IMR-90 (cell line): ENCODE results near the gene CEMP1.

Experiments
- FOS ChIP-seq: fragments of 150-350 bp; IDR thresholded peaks from 2 replicates; pipeline ENCODE4 v1.6.1; 2016; ENCODE audit warnings: low read depth, low read length
- MAFK ChIP-seq: IDR thresholded peaks from 2 replicates; pipeline ENCODE4 v1.6.1; 2012; ENCODE audit warnings: low read depth, low read length, improper control_type of control experiment
- MXI1 ChIP-seq: IDR thresholded peaks from 2 replicates; pipeline ENCODE4 v1.6.1; 2012; ENCODE audit warnings: low read depth, mild to moderate bottlenecking, low read length, moderate library complexity, borderline replicate concordance
- RAD21 ChIP-seq: IDR thresholded peaks from 2 replicates; pipeline ENCODE4 v1.6.1; 2012; ENCODE audit warnings: low read length, improper control_type of control experiment
- RCOR1 ChIP-seq: IDR thresholded peaks from 2 replicates; pipeline ENCODE4 v1.6.1; 2012; ENCODE audit warnings: mild to moderate bottlenecking, low read length, improper control_type of control experiment; ENCODE audit not compliant: insufficient replicate concordance
- RFX5 ChIP-seq: IDR thresholded peaks from 2 replicates; pipeline ENCODE4 v1.8.0; 2012; ENCODE audit warnings: low read depth, mild to moderate bottlenecking, low read length, moderate library complexity
- SMC3 ChIP-seq: fragments of 150-350 bp; IDR thresholded peaks from 2 replicates; pipeline ENCODE4 v1.6.1; 2016; ENCODE audit warnings: low read depth, mild to moderate bottlenecking, antibody characterized with exemption, low read length, moderate library complexity
- TF ChIP-seq, protein P1 (sequence below): conservative IDR thresholded peaks from 2 replicates; pipeline ENCODE4 v1.5.1; 2012; ENCODE audit warnings: mild to moderate bottlenecking, low read depth, low read length, improper control_type of control experiment

DNA sequence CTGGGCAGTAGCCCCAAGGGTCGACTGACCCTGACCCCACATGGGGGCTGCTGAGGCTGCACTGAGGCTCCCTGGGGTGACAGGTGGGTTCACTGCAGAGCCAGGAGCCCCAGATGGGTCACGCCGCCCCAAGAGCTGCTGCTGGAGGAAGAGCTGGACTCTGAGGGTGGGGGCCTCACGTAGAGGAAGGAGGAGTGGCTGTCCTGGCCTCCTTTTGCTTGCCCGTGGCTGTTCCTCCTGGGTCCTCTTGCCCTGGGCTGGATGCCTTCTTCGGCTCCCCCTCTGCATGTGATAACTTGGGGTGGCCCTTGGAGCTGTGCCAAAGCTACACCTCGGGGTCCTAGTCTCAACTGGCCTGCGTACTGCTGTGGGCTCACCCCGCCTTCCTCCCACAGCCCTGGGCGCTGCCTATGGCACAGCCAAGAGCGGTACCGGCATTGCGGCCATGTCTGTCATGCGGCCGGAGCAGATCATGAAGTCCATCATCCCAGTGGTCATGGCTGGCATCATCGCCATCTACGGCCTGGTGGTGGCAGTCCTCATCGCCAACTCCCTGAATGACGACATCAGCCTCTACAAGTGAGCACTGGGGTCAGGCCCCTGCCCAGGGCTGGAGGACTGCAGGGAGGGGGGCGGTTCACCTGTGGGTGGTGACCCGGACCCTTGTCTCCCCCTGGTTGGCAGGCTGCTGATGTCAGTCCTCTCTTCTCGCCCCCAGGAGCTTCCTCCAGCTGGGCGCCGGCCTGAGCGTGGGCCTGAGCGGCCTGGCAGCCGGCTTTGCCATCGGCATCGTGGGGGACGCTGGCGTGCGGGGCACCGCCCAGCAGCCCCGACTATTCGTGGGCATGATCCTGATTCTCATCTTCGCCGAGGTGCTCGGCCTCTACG is 12.1 kb downstream of the CEMP1 start:
- TF ChIP-seq, protein P1, sequence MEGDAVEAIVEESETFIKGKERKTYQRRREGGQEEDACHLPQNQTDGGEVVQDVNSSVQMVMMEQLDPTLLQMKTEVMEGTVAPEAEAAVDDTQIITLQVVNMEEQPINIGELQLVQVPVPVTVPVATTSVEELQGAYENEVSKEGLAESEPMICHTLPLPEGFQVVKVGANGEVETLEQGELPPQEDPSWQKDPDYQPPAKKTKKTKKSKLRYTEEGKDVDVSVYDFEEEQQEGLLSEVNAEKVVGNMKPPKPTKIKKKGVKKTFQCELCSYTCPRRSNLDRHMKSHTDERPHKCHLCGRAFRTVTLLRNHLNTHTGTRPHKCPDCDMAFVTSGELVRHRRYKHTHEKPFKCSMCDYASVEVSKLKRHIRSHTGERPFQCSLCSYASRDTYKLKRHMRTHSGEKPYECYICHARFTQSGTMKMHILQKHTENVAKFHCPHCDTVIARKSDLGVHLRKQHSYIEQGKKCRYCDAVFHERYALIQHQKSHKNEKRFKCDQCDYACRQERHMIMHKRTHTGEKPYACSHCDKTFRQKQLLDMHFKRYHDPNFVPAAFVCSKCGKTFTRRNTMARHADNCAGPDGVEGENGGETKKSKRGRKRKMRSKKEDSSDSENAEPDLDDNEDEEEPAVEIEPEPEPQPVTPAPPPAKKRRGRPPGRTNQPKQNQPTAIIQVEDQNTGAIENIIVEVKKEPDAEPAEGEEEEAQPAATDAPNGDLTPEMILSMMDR = no peak
- TF ChIP-seq RFX5 (no peak), RAD21 (no peak), RCOR1 (no peak), SMC3 (no peak), FOS (no peak), MAFK (no peak), MXI1 (no peak)
